Left ventricle myocardium superior (tissue), 1 donor: ENCODE results near the gene ADAM15. TPM values are rescaled to one million over a fixed set of nuclear protein-coding genes. Genes with fewer than 3 reads are reported as not detected.

Experiments used
- ATAC-seq: fragments of 200-7000 bp; cut with Tn5 transposase; one replicate; pipeline ENCODE4 v1.9.1; 2020; ENCODE audit warnings: mild to moderate bottlenecking, moderate library complexity
- DNase-seq: peaks from one replicate; pipeline ENCODE4 v3.0.0-alpha.2; 2020
- intact Hi-C: fragments of 100-400 bp; cut with micrococcal nuclease; formaldehyde crosslinking; loops from one replicate; pipeline ENCODE4 v1.11.0; 2022
- total RNA-seq: library from RNA; stranded (reverse); fragmentation: NEBNext Ultra II Directional; extraction: Animal tissue kit (Norgen Biotek cat#: 25700); gene quantifications from one replicate; pipeline ENCODE4 v1.2.1, GENCODE V29; 2021
- donor health status: DM: no; HTN: yes; CAD: no; lungs with severe emphysema.

ADAM15 gene
- total RNA-seq, 1 donor from 2014 or later = 84.2 TPM

- DNase-seq (no peak), ATAC-seq (no peak)
- intact Hi-C loops = no loop called here
Observed at GRCh38 chr1:155079487-155080311, 28.6 kb downstream of the ADAM15 start.

- ATAC-seq (no peak), DNase-seq (no peak)
- intact Hi-C loops = no loop called here
Observed at GRCh38 chr1:155080312-155081228, 29.5 kb downstream of the ADAM15 start.

- DNase-seq (peak; percentile 30), ATAC-seq (no peak)
- intact Hi-C loops = no loop called here
Observed at GRCh38 chr1:155081472-155082300, 30.6 kb downstream of the ADAM15 start.

- intact Hi-C loops = no loop called here
- ATAC-seq (no peak), DNase-seq (peak; percentile 16)
Observed at GRCh38 chr1:155082301-155083051, 31.4 kb downstream of the ADAM15 start.

- no peak for ATAC-seq
- intact Hi-C loops = no loop called here
Observed at GRCh38 chr1:155083052-155083541, 32.0 kb downstream of the ADAM15 start.

GRCh38 chr1:155083865-155084721 lies 33.0 kb downstream of the ADAM15 start:
- ATAC-seq = no peak
- intact Hi-C loops = loop anchor here (2.0 kb wide), 1 partner anchor 39 kb away; no protein-coding TSS in a partner anchor
- no peak for DNase-seq

More at GRCh38 chr1:155083052-155083541, 32.0 kb downstream of the ADAM15 start:
- peak; percentile 23 for DNase-seq

GRCh38 chr1:155084722-155085503 lies 33.8 kb downstream of the ADAM15 start:
- intact Hi-C loops = loop anchor here (2.0 kb wide), 1 partner anchor 40 kb away; no protein-coding TSS in a partner anchor
- DNase-seq (peak; percentile 96), ATAC-seq (peak; percentile 91)

- peak; percentile 69 for DNase-seq
- intact Hi-C loops = loop anchor here (2.0 kb wide), 1 partner anchor 41 kb away; no protein-coding TSS in a partner anchor
- ATAC-seq = peak; percentile 28
Observed at GRCh38 chr1:155085504-155086127, 34.5 kb downstream of the ADAM15 start.

GRCh38 chr1:155086128-155086741 lies 35.1 kb downstream of the ADAM15 start:
- DNase-seq (peak; percentile 79), ATAC-seq (peak; percentile 36)
- intact Hi-C loops = no loop called here

- ATAC-seq (no peak), DNase-seq (no peak)
- intact Hi-C loops = no loop called here
Observed at GRCh38 chr1:155086856-155087535, 35.9 kb downstream of the ADAM15 start.

- DNase-seq (peak; percentile 88), ATAC-seq (peak; percentile 62)
- intact Hi-C loops = no loop called here
Observed at GRCh38 chr1:155091071-155092051, 40.2 kb downstream of the ADAM15 start.

- no peak for ATAC-seq
- DNase-seq = no peak
- intact Hi-C loops = no loop called here
Observed at GRCh38 chr1:155092131-155092530, 41.0 kb downstream of the ADAM15 start.

GRCh38 chr1:155092641-155093040 lies 41.5 kb downstream of the ADAM15 start:
- intact Hi-C loops = no loop called here
- ATAC-seq = no peak
- DNase-seq = no peak
